ENCODE measurements around the gene PRKAG2.

PRKAG2 gene

DNA sequence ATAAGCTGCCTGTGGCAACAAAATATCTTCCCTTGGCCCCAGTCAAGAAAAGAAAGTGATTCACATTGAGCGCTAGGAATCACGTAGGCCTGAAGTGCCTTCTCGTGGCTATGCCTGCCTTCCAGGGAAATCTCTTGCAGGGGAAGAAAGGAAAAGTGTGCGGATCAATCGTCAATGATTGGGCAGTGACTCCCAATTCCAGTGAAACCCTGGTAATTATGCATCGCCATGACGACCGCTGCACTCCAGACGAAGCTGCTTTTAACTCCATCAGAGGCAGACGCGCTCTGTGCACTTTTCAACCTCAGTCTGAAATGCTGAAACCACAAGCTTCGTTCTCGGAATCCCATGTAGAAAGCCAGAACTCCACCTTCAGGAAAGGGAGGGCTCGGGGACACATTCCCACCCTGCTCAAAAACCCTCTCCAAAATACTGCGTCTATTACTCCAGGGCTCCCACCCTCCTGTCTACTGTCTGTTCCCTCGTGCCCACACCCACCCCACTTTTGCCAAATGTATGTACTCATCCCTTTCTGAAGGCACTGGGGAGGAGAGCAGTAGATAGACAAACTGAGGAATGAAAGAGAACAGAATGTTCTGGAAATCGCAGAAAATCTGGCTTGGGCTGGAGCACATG lies 24.2 kb upstream of the PRKAG2 start:
- H3K9ac ChIP-seq, result no peak overlapping the region
- no peaks in the 10 kb centered on the region for H3K4me1 ChIP-seq
- no peaks in the 10 kb centered on the region for H3K9me3 ChIP-seq (ENCODE audit: control insufficient read depth, low read length)
- TF ChIP-seq, protein P1, sequence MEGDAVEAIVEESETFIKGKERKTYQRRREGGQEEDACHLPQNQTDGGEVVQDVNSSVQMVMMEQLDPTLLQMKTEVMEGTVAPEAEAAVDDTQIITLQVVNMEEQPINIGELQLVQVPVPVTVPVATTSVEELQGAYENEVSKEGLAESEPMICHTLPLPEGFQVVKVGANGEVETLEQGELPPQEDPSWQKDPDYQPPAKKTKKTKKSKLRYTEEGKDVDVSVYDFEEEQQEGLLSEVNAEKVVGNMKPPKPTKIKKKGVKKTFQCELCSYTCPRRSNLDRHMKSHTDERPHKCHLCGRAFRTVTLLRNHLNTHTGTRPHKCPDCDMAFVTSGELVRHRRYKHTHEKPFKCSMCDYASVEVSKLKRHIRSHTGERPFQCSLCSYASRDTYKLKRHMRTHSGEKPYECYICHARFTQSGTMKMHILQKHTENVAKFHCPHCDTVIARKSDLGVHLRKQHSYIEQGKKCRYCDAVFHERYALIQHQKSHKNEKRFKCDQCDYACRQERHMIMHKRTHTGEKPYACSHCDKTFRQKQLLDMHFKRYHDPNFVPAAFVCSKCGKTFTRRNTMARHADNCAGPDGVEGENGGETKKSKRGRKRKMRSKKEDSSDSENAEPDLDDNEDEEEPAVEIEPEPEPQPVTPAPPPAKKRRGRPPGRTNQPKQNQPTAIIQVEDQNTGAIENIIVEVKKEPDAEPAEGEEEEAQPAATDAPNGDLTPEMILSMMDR (IDR thresholded peaks at IDR 0.05), result no peak
- H3K4me3 ChIP-seq (ENCODE audit: low read depth, low read length), result no peak overlapping the region
- no peak overlapping the region for H2AFZ ChIP-seq
- H3K27me3 ChIP-seq (ENCODE audit: control insufficient read depth, insufficient read depth, low read length), result no peaks in the 10 kb centered on the region
- no peak overlapping the region for H3K4me2 ChIP-seq (ENCODE audit: low read length)
- no peaks in the 10 kb centered on the region for H3K79me2 ChIP-seq
- H3K36me3 ChIP-seq (ENCODE audit: control insufficient read depth, insufficient read depth, low read length), result no peaks in the 10 kb centered on the region
- H3K27ac ChIP-seq, result no peak overlapping the region

DNA sequence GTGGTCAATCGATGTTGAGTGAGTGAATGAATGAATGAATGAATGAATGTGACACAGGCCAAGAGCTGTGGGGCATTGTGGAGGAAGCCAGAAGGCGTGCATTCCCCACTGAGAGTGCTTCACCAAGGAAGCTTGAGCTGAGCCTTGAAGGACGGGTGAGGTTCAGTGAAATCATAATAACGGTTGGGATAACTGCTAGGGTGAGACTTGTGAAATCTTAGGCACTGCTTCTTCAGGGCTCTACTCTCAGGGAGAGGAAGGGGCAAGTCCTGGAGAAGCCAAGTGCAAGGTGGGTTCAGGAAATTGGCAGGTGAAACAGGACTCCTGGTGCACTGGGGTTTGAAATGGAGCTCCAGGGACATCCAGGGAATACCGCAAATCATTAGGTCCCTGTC lies 23.7 kb upstream of the PRKAG2 start:
- Histone ChIP-seq H2AFZ (no peak overlapping the region), H3K4me2 (ENCODE audit: low read length) (no peak overlapping the region), H3K27me3 (ENCODE audit: control insufficient read depth, insufficient read depth, low read length) (no peaks in the 10 kb centered on the region), H3K4me3 (ENCODE audit: low read depth, low read length) (no peak overlapping the region), H3K36me3 (ENCODE audit: control insufficient read depth, insufficient read depth, low read length) (no peaks in the 10 kb centered on the region), H3K9ac (no peak overlapping the region), H3K4me1 (no peaks in the 10 kb centered on the region), H3K79me2 (no peaks in the 10 kb centered on the region), H3K9me3 (ENCODE audit: control insufficient read depth, low read length) (no peaks in the 10 kb centered on the region), H3K27ac (no peak overlapping the region)
- TF ChIP-seq, protein P1 (IDR thresholded peaks at IDR 0.05), result no peak

DNA sequence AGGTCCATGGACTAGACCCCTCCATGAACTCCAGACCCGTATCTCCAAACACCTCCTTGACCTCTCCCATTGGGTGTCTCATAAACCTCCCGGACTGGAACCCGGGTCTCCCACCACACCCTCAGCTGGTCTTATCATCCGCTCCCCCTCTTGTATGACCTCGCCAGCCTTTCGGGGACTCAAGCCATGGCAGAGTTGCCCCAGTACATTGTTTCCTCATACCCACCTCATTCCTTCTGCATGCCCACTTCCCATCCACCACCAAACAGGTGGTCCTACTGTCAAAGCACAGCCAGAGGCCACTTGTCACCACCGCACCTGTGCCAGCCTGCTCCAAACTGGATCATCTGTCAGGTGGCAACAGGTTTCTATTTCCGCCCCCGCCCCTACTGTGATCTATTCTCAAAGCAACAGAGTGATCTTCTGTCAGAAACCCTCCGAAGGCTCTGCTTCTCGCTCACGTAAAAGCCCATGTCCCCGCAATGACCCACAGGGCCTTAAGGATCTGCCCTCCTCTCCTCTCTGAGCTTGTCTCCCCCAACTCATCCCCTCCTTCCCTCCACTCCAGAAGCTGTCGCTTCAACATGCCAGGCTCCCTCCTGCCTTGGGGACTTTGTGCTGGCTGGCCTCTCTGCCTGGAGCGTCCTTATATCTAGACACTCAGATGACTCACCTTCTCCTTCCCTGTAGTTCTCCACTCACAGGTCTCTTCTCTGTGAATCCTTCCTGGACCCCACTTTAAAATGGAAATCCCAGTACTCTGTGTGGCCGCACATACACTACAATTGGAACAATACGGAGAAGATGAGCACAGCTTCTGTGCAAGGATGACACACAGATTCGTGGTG lies 22.8 kb upstream of the PRKAG2 start:
- H3K4me1 ChIP-seq, result no peaks in the 10 kb centered on the region
- no peaks in the 10 kb centered on the region for H3K79me2 ChIP-seq
- no peaks in the 10 kb centered on the region for H3K9me3 ChIP-seq (ENCODE audit: control insufficient read depth, low read length)
- H3K4me3 ChIP-seq (ENCODE audit: low read depth, low read length), result no peak overlapping the region
- H3K27me3 ChIP-seq (ENCODE audit: control insufficient read depth, insufficient read depth, low read length), result no peaks in the 10 kb centered on the region
- no peak overlapping the region for H3K4me2 ChIP-seq (ENCODE audit: low read length)
- H3K36me3 ChIP-seq (ENCODE audit: control insufficient read depth, insufficient read depth, low read length), result no peaks in the 10 kb centered on the region
- no peak overlapping the region for H3K27ac ChIP-seq
- H3K9ac ChIP-seq, result no peak overlapping the region
- TF ChIP-seq, protein P1 (IDR thresholded peaks at IDR 0.05), result no peak
- H2AFZ ChIP-seq, result no peak overlapping the region

DNA sequence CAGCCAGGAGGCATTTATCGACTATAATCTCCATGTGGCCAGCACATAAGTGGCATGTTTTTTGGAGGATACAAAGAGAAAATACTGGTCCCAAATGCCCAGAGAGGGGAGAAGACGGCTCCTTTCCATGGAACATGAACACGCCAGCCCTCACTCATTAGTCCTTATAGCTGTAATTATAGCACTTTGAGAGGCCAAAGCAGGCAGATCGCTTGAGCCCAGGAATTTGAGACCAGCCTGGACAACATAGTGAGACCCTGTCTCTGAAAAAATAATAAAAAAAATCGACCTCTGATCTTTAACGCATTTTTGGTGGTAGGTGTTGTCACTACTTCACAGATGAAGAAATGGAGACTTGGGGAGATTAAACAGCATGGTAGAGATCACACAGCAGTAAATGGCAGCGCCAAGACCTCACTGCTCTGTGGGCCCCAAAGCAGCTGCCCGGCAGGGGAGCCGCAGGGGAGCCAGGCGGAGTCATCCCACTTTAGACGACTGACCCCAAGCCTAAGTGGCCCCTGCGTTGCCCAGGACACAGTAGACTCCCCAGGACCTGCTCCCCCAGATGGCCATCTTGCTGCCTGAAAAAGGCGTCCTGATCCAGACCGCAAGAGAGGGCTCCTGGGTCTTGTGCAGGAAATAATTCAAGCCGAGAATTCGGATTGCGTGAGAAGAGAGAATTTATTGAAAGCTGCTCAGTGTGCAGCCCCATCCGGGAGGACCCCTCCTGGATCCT lies 21.2 kb upstream of the PRKAG2 start:
- H3K27ac ChIP-seq, result no peak overlapping the region
- H3K4me1 ChIP-seq, result no peaks in the 10 kb centered on the region
- H3K4me3 ChIP-seq (ENCODE audit: low read depth, low read length), result peak overlapping the region; percentile 22
- H3K27me3 ChIP-seq (ENCODE audit: control insufficient read depth, insufficient read depth, low read length), result no peaks in the 10 kb centered on the region
- H3K9me3 ChIP-seq (ENCODE audit: control insufficient read depth, low read length), result no peaks in the 10 kb centered on the region
- no peaks in the 10 kb centered on the region for H3K36me3 ChIP-seq (ENCODE audit: control insufficient read depth, insufficient read depth, low read length)
- no peaks in the 10 kb centered on the region for H3K79me2 ChIP-seq
- H3K4me2 ChIP-seq (ENCODE audit: low read length), result no peak overlapping the region
- TF ChIP-seq, protein P1 (IDR thresholded peaks at IDR 0.05), result no peak
- no peak overlapping the region for H2AFZ ChIP-seq
- no peak overlapping the region for H3K9ac ChIP-seq
